AG04449 (cell line): ENCODE data around the gene SCFD2.

ENCODE experiments used
- CTCF ChIA-PET: fragments of 350-600 bp; formaldehyde crosslinking; extraction: SDS; loops from one replicate; lab custom pipeline; 2021; ENCODE audit warnings: antibody characterized with exemption; lab: Yijun Ruan, JAX
- POLR2A ChIA-PET: fragments of 400-600, 350-600 bp; formaldehyde crosslinking; extraction: SDS; loops from one replicate; lab custom pipeline; 2020; ENCODE audit warnings: antibody characterized with exemption, inconsistent platforms; lab: Yijun Ruan, JAX
- DNase-seq: peaks from one replicate; pipeline ENCODE4 v3.0.0-alpha.2; 2010; ENCODE audit warnings: low read depth, low spot score
- H3K4me3 ChIP-seq: 2 replicates; pipeline ENCODE4 v1.5.1; 2011; ENCODE audit warnings: low read depth, mild to moderate bottlenecking, control low read depth, low read length
- TF ChIP-seq, protein P1 (sequence below): IDR thresholded peaks from one replicate; pipeline ENCODE4 v1.5.1; 2011; ENCODE audit warnings: mild to moderate bottlenecking, moderate library complexity, low read length, control low read depth, inconsistent platforms; ENCODE audit not compliant: insufficient read depth; ENCODE audit errors: missing control alignments

SCFD2 gene

DNA sequence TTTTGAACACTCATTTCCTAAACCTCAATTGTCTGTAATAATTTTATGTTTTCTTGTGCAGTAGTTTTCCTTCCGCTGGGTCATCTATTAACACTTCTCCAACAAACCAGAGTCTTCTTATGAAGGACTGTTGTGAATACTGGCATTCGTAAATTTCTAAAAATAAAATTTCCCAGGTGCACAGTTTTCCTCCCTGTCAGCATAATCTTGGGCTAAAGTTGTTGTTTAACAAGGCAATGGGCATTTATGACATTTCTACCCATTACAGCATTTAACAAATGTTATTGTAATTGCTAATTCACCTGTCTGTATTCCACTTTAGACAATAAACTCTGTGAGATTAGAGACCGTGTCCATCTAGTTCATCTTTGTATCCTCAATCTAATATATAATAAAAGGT, 1.2 kb downstream of the SCFD2 start:
- peak overlapping the region; percentile 93 for H3K4me3 ChIP-seq
- DNase-seq, result no peak
- ChIA-PET POLR2A (no interaction called here), CTCF (interaction anchor here (1.3 to 1.4 kb wide), 3 partner anchors 16 to 869 kb away, joined by 3 to 5 read pairs (median 3); no protein-coding TSS in a partner anchor)
- TF ChIP-seq, protein P1, sequence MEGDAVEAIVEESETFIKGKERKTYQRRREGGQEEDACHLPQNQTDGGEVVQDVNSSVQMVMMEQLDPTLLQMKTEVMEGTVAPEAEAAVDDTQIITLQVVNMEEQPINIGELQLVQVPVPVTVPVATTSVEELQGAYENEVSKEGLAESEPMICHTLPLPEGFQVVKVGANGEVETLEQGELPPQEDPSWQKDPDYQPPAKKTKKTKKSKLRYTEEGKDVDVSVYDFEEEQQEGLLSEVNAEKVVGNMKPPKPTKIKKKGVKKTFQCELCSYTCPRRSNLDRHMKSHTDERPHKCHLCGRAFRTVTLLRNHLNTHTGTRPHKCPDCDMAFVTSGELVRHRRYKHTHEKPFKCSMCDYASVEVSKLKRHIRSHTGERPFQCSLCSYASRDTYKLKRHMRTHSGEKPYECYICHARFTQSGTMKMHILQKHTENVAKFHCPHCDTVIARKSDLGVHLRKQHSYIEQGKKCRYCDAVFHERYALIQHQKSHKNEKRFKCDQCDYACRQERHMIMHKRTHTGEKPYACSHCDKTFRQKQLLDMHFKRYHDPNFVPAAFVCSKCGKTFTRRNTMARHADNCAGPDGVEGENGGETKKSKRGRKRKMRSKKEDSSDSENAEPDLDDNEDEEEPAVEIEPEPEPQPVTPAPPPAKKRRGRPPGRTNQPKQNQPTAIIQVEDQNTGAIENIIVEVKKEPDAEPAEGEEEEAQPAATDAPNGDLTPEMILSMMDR, result no peak

GRCh38 chr4:53362093-53362492, 3.8 kb downstream of the SCFD2 start:
- ChIA-PET CTCF (no interaction called here), POLR2A (no interaction called here)
- DNase-seq, result no peak
- TF ChIP-seq, protein P1, result no peak
- no peak overlapping the region; the same call in 1 of the 2 replicates for H3K4me3 ChIP-seq

DNA sequence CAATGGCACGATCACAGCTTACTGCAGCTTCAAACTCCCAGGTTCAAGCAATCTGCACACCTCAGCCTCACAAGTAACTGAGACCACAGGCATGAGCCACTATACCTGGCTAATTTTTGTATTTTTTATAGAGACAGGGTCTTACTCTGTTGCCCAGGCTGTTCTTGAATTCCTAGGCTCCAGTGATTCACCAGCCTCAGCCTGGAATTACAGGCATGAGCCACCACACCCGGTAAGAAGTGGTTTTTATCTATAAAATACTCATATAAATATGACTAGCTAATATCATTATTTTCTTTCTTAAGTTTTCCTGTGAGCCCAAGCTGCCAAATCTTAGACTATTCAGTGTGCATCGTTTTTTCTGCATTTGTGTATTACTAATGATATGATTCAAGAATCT, 4.4 kb downstream of the SCFD2 start:
- CTCF ChIA-PET, result no interaction called here
- H3K4me3 ChIP-seq, result no peak overlapping the region
- POLR2A ChIA-PET, result no interaction called here
- no peak for DNase-seq
- TF ChIP-seq, protein P1, result no peak

DNA sequence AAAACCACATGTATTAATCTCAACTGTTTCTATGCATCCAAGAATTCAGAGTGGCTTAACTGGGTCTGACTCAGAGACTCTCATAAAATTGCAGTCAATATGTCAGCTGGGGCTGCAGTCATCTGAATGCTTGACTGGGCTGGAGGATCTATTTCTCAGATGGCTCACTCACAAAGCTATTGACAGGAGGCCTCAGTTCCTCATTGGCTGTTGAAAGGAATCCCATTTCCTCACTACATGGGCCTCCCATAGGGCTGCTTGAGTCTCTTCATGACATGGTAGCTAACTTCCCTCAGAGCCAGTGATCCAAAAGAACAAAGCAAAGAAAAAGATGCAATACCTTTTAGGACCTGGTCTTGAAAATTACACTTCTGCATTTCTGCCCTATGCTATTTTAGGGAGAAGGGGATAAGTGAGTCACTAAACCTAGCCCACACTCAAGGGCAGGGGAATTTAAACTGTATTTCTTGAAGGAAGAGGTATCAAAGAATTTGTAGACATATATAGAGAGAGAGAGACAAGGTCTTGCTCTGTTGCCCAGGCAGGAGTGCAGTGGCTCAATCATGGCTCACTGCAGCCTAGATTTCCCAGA, 9.8 kb downstream of the SCFD2 start:
- H3K4me3 ChIP-seq, result no peak overlapping the region
- ChIA-PET CTCF (interaction anchor here (1.4 kb wide), 1 partner anchor 878 kb away, joined by 3 read pairs; no protein-coding TSS in a partner anchor), POLR2A (no interaction called here)
- TF ChIP-seq, protein P1, result no peak
- no peak for DNase-seq

DNA sequence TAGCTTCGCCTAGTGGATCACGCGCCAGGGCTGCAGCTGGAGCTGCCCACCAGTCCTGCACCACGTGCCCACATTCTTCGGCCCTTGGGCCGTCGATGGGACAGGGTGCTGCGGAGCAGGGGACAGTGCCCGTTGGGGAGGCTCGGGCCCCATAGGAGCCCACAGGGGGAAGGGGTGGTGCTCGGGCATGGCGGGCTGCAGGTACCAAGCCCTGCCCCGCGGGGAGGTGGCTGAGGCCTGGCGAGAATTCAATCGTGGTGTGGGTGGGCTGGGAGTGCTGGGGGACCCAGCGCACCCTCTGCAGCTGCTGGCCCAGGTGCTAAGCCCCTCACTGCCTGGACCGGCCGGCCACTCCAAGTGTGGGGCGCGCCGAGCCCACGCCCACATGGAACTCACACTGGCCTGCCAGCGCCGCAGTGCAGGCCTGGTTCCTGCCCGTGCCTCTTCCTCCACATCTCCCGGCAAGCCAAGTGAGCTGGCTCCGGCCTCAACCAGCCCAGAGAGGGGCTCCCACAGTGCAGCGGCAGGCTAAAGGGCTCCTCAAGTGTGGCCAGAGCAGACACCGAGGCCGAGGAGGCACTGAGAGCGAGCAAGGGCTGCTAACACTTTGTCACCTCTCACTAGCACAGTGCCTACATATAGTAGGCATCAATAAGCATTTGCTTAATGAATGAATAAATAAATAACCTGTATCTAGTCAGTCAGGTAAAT, 11.7 kb downstream of the SCFD2 start:
- POLR2A ChIA-PET, result no interaction called here
- CTCF ChIA-PET, result interaction anchor here (1.2 kb wide), 1 partner anchor 40 kb away, joined by 3 read pairs; no protein-coding TSS in a partner anchor
- H3K4me3 ChIP-seq, result no peak overlapping the region
- TF ChIP-seq, protein P1, result no peak
- no peak for DNase-seq

GRCh38 chr4:53349091-53349491, 16.8 kb downstream of the SCFD2 start:
- H3K4me3 ChIP-seq, result no peak overlapping the region
- DNase-seq, result no peak
- TF ChIP-seq, protein P1, result no peak
- ChIA-PET POLR2A (interaction anchor here (0.6 kb wide), 1 partner anchor 20 kb away, joined by 3 read pairs; no protein-coding TSS in a partner anchor), CTCF (interaction anchor here (0.6 to 1.2 kb wide), 2 partner anchors 16 to 885 kb away, joined by 3 read pairs; partner anchors contain the start of gene SCFD2)
